ENCODE data around the gene PTPN13.

Gene PTPN13

GRCh38 chr4:86621435-86621834 is 27.3 kb downstream of the PTPN13 start:
- DNase-seq (ENCODE audit: low spot score): no peak
- TF ChIP-seq CTCF (IDR thresholded peaks at IDR 0.05; ENCODE audit: extremely low read depth, missing control alignments): no peak

DNA sequence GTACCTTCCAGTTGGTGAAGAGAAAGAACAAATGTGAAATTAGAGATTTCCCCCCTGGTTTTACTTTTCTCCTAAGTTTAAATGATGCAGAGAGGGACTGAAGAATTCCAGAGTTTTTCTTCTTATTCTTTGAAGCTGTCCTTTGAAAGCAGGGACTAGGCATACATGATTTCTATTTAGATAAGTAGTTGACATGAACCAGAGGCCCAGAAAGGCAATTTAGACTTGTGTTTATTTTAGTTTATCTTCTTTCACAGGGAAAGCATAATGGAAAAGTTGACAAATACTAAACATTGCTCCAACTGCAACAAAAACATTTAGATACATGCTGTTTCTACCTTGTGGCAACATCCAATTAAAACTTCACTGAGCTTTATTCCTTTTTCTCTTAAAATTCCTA is 32.0 kb downstream of the PTPN13 start:
- TF ChIP-seq CTCF (IDR thresholded peaks at IDR 0.05; ENCODE audit: extremely low read depth, missing control alignments): no peak
- DNase-seq (ENCODE audit: low spot score): no peak

- DNase-seq (ENCODE audit: low spot score): no peak
These were observed 33.5 kb downstream of the PTPN13 start for GRCh38 chr4:86627462-86628135.

DNA sequence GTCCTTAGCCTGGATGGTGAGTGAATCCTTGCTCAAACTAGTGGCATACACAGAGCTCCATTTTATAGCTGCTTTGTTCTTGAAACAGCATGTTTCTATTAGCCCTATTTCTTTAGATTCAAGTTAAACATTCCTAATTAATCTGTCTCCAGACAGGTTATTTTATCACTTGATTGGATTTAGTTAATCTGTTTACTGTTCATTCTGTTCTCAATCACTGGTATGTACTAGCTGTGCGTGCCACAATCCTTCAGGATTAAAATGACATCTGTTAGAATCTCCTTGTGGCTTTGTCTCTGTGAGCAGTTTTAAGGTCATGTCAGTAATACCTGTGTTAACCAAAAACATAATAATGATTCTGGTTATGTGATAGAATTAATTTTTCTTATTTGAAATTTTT is 36.5 kb downstream of the PTPN13 start:
- TF ChIP-seq CTCF (IDR thresholded peaks at IDR 0.05; ENCODE audit: extremely low read depth, missing control alignments): no peak
- DNase-seq (ENCODE audit: low spot score): no peak

More at GRCh38 chr4:86627462-86628135, 33.5 kb downstream of the PTPN13 start:
- no peak for TF ChIP-seq CTCF (IDR thresholded peaks at IDR 0.05; ENCODE audit: extremely low read depth, missing control alignments)

DNA sequence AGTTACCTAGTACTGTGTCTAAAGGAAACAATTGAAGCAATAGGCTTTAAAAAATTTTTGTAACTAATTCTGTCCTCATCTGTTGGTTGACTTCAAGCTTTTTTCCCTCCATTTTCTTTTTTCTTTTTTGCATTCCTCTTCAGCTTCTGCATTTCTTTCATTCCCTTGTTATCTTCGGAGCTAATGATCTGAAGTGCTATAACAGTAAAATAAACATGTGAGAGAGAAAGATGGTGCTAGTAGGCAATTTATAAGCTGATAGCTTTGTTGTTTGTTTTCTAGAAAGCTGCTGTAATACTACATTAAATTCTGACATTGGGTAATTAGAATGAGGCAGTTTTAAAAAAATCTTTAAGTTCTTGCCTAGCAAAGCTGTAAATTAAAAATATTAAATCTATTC is 37.1 kb downstream of the PTPN13 start:
- no peak for DNase-seq (ENCODE audit: low spot score)
- no peak for TF ChIP-seq CTCF (IDR thresholded peaks at IDR 0.05; ENCODE audit: extremely low read depth, missing control alignments)

DNA sequence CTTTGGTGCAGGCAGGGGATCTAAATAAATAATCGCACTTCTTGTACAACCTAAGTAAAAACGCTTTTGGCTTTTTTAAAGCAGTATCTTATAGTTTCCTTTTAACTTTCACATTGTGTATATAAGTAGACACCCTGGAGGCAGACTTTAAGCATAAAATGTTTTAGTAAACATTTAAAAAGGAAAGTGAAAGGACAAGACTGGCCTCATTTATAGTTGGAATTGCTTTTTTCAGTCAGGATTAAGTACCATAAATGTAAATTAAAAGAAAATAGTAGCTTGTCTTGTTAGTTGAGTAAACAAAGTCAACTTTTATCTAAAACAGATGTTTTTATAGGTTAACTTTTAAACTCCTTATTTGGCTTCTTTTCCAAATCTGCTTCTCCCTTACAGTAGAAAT is 39.7 kb downstream of the PTPN13 start:
- no peak for DNase-seq (ENCODE audit: low spot score)
- TF ChIP-seq CTCF (IDR thresholded peaks at IDR 0.05; ENCODE audit: extremely low read depth, missing control alignments): no peak

- no peak for TF ChIP-seq CTCF (IDR thresholded peaks at IDR 0.05; ENCODE audit: extremely low read depth, missing control alignments)
- no peak for DNase-seq (ENCODE audit: low spot score)
These were observed 46.4 kb downstream of the PTPN13 start for GRCh38 chr4:86640469-86640868.
